Tibial nerve (tissue), 4 donors: ENCODE data around the gene FBF1.

Source experiments
- EP300 ChIP-seq, 2 donors: sonication (generic); formaldehyde crosslinking; IDR thresholded peaks; one replicate each; pipeline ENCODE4 v1.6.1; 2017; ENCODE audit warnings: antibody characterized with exemption in 2 of 2, mild to moderate bottlenecking in 1 of 2
- TF ChIP-seq, protein P1 (sequence below), 5 experiments: fragments of 200-600 bp in 3 of 5; fragments of 450-650 bp in 2 of 5; sonication (generic) in 3 of 5; IDR thresholded peaks; one replicate each; pipeline ENCODE4 v1.5.1; 2016 to 2019; ENCODE audit warnings: antibody characterized with exemption in 5 of 5, mild to moderate bottlenecking in 3 of 5, moderate library complexity in 2 of 5

DNA sequence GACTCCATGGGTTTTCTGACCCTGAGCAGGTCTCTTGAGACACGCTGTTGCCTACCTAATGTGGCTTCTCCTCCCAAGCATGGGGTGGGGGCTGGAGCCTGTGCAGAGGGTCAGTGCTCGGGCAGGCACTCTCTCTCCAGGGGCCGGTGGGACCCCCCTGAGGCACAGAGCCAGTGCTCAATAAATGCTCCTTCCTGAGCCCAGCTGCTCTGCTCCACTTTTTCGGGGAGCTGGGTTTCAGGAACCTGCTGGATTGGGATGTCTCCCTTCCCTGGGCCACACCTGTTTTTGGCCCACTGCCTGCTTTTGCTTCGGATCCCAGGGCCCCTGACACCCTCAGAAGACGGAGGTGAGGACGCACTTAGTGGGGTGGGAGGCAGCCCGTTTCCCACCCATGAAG, 42.8 kb downstream of the FBF1 start:
- TF ChIP-seq, protein P1, sequence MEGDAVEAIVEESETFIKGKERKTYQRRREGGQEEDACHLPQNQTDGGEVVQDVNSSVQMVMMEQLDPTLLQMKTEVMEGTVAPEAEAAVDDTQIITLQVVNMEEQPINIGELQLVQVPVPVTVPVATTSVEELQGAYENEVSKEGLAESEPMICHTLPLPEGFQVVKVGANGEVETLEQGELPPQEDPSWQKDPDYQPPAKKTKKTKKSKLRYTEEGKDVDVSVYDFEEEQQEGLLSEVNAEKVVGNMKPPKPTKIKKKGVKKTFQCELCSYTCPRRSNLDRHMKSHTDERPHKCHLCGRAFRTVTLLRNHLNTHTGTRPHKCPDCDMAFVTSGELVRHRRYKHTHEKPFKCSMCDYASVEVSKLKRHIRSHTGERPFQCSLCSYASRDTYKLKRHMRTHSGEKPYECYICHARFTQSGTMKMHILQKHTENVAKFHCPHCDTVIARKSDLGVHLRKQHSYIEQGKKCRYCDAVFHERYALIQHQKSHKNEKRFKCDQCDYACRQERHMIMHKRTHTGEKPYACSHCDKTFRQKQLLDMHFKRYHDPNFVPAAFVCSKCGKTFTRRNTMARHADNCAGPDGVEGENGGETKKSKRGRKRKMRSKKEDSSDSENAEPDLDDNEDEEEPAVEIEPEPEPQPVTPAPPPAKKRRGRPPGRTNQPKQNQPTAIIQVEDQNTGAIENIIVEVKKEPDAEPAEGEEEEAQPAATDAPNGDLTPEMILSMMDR (IDR thresholded peaks at IDR 0.05): no peak
- TF ChIP-seq EP300 (IDR thresholded peaks at IDR 0.05): no peak
